ENCODE data around the gene AGR3. TPM values are rescaled to one million over a fixed set of nuclear protein-coding genes. Genes with fewer than 3 reads are reported as not detected.

Gene AGR3
- polyA plus RNA-seq, 1 experiment: not detected

DNA sequence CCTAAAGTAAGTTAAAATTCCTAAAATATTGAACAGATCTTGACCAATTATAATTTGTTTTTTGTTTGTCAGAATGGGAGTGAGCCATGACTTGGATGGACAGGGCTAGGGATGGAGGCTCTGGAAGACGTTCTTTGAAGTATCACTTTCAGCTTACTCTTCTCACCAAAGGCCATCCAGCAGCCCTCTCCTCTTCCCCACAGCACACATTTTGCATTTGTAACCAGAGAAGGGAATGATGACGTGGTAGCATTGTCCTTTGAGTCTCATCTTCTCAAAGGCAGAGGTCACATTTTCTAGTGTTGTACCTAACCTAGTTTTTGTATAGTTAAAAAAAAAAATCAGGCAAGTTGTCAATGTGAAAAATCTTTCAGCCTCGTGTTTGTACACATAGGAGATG is 43.8 kb upstream of the AGR3 start:
- POLR2A ChIA-PET: no interaction called here
- Histone ChIP-seq H3K27me3 (ENCODE audit: control insufficient read depth, insufficient read depth, low read length) (no peaks in the 10 kb centered on the region), H3K4me3 (ENCODE audit: low read depth, low read length) (no peak overlapping the region), H3K36me3 (ENCODE audit: control insufficient read depth, insufficient read depth, low read length) (no peaks in the 10 kb centered on the region)
- CTCF ChIA-PET: interaction anchor here (0.7 to 2.5 kb wide), 12 partner anchors 8 to 754 kb away, joined by 3 to 10 read pairs (median 4); no protein-coding TSS in a partner anchor
- TF ChIP-seq, protein P1, sequence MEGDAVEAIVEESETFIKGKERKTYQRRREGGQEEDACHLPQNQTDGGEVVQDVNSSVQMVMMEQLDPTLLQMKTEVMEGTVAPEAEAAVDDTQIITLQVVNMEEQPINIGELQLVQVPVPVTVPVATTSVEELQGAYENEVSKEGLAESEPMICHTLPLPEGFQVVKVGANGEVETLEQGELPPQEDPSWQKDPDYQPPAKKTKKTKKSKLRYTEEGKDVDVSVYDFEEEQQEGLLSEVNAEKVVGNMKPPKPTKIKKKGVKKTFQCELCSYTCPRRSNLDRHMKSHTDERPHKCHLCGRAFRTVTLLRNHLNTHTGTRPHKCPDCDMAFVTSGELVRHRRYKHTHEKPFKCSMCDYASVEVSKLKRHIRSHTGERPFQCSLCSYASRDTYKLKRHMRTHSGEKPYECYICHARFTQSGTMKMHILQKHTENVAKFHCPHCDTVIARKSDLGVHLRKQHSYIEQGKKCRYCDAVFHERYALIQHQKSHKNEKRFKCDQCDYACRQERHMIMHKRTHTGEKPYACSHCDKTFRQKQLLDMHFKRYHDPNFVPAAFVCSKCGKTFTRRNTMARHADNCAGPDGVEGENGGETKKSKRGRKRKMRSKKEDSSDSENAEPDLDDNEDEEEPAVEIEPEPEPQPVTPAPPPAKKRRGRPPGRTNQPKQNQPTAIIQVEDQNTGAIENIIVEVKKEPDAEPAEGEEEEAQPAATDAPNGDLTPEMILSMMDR (IDR thresholded peaks at IDR 0.05; ENCODE audit: insufficient read depth, low read depth, low read length): no peak
- DNase-seq (ENCODE audit: low read depth): no peak

DNA sequence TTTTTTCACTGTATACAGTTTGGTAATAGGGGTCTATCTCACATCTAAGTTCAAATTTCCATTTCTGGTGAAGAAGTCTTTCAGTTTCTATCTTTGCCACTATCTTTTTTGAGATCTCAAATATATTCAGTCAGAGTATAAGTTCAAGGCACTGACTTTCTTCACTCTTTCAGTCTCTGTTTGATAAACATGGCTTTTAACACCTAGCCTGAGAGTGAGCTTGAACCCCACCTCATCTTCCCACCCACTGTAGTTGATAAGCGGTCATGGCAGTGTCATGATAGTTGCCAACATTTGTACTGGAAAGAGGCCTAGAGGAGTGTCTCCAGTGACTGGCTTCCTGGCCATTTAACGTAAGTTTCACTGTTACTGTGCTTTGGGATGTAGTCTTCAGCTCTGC is 41.2 kb upstream of the AGR3 start:
- DNase-seq (ENCODE audit: low read depth): no peak
- H3K36me3 ChIP-seq (ENCODE audit: control insufficient read depth, insufficient read depth, low read length): no peaks in the 10 kb centered on the region
- ChIA-PET CTCF (interaction anchor here (0.7 kb wide), 1 partner anchor 379 kb away, joined by 4 read pairs; no protein-coding TSS in a partner anchor), POLR2A (interaction anchor here (0.6 kb wide), 1 partner anchor 375 kb away, joined by 6 read pairs; no protein-coding TSS in a partner anchor)
- H3K27me3 ChIP-seq (ENCODE audit: control insufficient read depth, insufficient read depth, low read length): no peaks in the 10 kb centered on the region
- TF ChIP-seq, protein P1 (IDR thresholded peaks at IDR 0.05; ENCODE audit: insufficient read depth, low read depth, low read length): no peak
- no peak overlapping the region for H3K4me3 ChIP-seq (ENCODE audit: low read depth, low read length)

GRCh38 chr7:16921644-16922257 is 40.0 kb upstream of the AGR3 start:
- no peaks in the 10 kb centered on the region for H3K36me3 ChIP-seq (ENCODE audit: control insufficient read depth, insufficient read depth, low read length)
- no peak overlapping the region for H3K4me3 ChIP-seq (ENCODE audit: low read depth, low read length)
- CTCF ChIA-PET: interaction anchor here (0.7 to 2.6 kb wide), 6 partner anchors 17 to 219 kb away, joined by 3 to 29 read pairs (median 10); no protein-coding TSS in a partner anchor
- no peaks in the 10 kb centered on the region for H3K27me3 ChIP-seq (ENCODE audit: control insufficient read depth, insufficient read depth, low read length)
- TF ChIP-seq, protein P1 (IDR thresholded peaks at IDR 0.05; ENCODE audit: insufficient read depth, low read depth, low read length): no peak
- POLR2A ChIA-PET: no interaction called here
- no peak for DNase-seq (ENCODE audit: low read depth)

DNA sequence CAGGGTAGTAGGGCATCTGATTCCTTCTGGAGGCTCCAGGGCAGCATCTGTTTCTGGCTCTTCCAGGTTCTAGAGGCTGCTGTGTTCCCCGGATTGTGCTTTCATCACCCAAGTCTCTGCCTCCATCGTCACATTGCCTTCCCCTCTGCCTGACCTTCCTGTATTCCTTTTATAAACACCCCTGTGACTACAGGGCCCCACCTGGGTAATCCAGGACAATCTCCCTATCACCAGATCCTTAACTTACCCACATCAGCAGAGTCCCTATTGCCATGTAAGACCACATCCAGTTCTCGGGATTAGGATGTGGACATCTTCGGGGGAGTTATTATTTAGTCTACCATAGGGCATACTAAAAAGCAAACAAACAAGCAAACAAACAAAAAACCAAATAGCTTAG is 39.4 kb upstream of the AGR3 start:
- CTCF ChIA-PET: interaction anchor here (0.7 to 2.6 kb wide), 6 partner anchors 16 to 219 kb away, joined by 3 to 29 read pairs (median 10); no protein-coding TSS in a partner anchor

DNA sequence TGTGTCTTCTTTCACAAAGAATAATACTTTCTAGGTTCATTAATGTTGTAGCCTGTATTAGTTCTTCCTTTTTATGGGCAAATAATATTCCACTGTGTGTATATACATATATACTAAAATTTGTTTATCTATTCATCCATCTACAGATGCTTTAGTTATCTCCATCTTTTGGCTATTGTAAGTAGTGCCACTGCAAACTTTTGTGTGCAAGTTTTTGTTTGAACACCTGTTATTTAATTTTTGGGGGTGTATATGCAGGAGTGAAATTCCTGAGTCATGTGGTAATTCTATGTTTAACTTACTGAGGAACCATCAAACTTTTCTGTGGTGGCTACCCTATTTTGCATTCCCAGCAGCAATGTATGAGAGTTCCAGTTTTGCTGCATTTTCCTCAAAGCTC is 37.7 kb upstream of the AGR3 start:
- TF ChIP-seq, protein P1 (IDR thresholded peaks at IDR 0.05; ENCODE audit: insufficient read depth, low read depth, low read length): no peak
- ChIA-PET POLR2A (no interaction called here), CTCF (interaction anchor here (0.9 to 2.6 kb wide), 5 partner anchors 15 to 519 kb away, joined by 3 to 29 read pairs (median 15); no protein-coding TSS in a partner anchor)
- Histone ChIP-seq H3K27me3 (ENCODE audit: control insufficient read depth, insufficient read depth, low read length) (no peaks in the 10 kb centered on the region), H3K36me3 (ENCODE audit: control insufficient read depth, insufficient read depth, low read length) (no peaks in the 10 kb centered on the region), H3K4me3 (ENCODE audit: low read depth, low read length) (no peak overlapping the region)
- DNase-seq (ENCODE audit: low read depth): no peak

More for the DNA sequence above, 39.4 kb upstream of the AGR3 start:
- DNase-seq (ENCODE audit: low read depth): no peak
- H3K36me3 ChIP-seq (ENCODE audit: control insufficient read depth, insufficient read depth, low read length): no peaks in the 10 kb centered on the region
- TF ChIP-seq, protein P1 (IDR thresholded peaks at IDR 0.05; ENCODE audit: insufficient read depth, low read depth, low read length): no peak
- no peaks in the 10 kb centered on the region for H3K27me3 ChIP-seq (ENCODE audit: control insufficient read depth, insufficient read depth, low read length)
- H3K4me3 ChIP-seq (ENCODE audit: low read depth, low read length): no peak overlapping the region
- POLR2A ChIA-PET: no interaction called here

All from BJ (cell line).